ENCODE measurements around the gene CCNL1.

The CCNL1 gene

DNA sequence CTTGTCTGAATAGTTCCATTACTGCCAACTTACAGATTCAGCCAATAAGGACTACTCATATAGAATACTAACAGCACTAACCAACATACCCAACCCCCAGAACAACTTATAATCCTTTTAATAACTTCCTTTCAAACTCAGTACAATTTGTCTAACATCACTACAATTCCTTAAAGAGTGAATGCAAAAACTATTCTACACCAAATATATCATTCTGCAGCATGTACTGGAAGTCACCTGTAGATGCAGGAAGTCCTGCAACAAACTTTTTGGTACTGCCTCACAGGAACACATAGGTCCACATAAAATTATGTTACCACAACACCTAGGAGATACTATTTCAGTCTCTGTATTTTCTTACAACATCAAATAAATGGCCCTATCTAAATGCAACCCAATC lies 2.1 kb downstream of the CCNL1 start:
- peak overlapping the region; percentile 96 to 100 for H3K9ac ChIP-seq (ENCODE audit: low read depth in 1 of 2, low read length in 2 of 2)
- H3K4me1 ChIP-seq (ENCODE audit: control insufficient read depth in 1 of 2, insufficient read depth in 2 of 2, low read length in 2 of 2), result peaks cover 46 to 62% of the 10 kb centered on the region in 2 donors
- no peaks in the 10 kb centered on the region for H3K9me3 ChIP-seq (ENCODE audit: control insufficient read depth in 1 of 2, low read length in 2 of 2)
- peaks cover 24 to 46% of the 10 kb centered on the region in 2 donors for H3K36me3 ChIP-seq (ENCODE audit: control insufficient read depth in 1 of 2, insufficient read depth in 2 of 2, low read length in 2 of 2)
- H3K27me3 ChIP-seq (ENCODE audit: control insufficient read depth in 1 of 2, insufficient read depth in 2 of 2, low read length in 2 of 2), result no peaks in the 10 kb centered on the region
- H3K27ac ChIP-seq (ENCODE audit: low read depth, low read length), result no peak overlapping the region
- H3K4me3 ChIP-seq (ENCODE audit: low read depth in 1 of 2, low read length in 2 of 2), result peak overlapping the region; percentile 80 to 88

DNA sequence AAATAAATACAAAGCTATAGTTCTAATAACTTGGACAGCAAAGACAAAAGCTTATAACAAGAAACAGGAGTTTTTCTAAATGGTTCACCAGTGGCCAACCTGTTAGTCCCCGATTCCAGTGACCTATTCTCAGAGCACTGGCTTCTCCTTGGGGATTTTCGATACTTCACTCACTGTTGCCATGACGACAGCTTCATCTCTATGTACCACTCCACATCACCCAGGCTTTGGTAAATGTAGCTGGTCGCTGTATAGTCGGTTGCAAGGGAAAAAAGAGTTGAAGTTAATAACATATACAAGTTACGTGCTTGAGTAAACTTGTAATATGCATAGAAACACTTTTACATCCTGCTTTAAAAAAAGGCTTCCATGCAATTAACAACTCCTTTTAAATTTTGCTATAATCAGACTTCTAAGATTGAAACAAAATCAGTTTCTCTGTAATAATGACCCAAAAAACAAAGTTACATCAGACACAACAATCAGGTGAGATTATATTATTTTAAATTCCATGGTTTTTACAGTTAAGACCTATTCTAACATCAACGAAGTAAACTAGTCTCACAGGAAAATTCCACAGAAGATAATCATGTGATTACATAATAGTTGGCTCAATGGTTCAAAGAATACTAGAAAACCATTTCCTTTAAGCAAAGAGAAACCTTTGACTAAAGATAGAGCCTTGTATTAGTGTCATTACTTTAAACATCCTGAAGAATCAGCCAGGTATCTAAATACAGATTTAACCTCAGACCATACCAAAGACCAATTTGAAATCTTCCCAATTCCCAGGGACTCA lies 2.9 kb downstream of the CCNL1 start:
- H3K4me1 ChIP-seq (ENCODE audit: control insufficient read depth in 1 of 2, insufficient read depth in 2 of 2, low read length in 2 of 2), result peaks cover 46 to 62% of the 10 kb centered on the region in 2 donors
- H3K27me3 ChIP-seq (ENCODE audit: control insufficient read depth in 1 of 2, insufficient read depth in 2 of 2, low read length in 2 of 2), result no peaks in the 10 kb centered on the region
- H3K9ac ChIP-seq (ENCODE audit: low read depth in 1 of 2, low read length in 2 of 2), result peak overlapping the region in 1 of 2 donors; percentile 96
- H3K36me3 ChIP-seq (ENCODE audit: control insufficient read depth in 1 of 2, insufficient read depth in 2 of 2, low read length in 2 of 2), result peaks cover 28 to 54% of the 10 kb centered on the region in 2 donors
- H3K9me3 ChIP-seq (ENCODE audit: control insufficient read depth in 1 of 2, low read length in 2 of 2), result no peaks in the 10 kb centered on the region
- peak overlapping the region; percentile 80 to 88 for H3K4me3 ChIP-seq (ENCODE audit: low read depth in 1 of 2, low read length in 2 of 2)
- H3K27ac ChIP-seq (ENCODE audit: low read depth, low read length), result no peak overlapping the region

DNA sequence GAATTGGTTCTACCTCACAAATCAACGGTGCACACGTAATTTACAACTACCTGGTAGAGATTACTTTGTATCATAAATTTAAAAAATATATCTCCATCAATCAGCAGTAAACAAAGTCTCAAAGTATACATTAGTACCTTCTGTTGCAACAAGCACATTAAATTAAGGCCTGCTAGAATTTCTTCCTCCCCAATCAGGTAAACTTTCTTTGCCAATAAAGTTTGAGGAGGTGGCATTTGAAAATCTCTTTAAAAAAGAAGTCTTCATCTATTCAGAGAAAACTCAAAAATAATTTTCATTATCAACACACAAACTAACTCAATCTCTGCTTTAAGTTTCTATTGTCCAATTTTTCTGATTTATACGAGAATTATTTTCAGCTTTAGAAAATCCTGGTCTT lies 4.4 kb downstream of the CCNL1 start:
- H3K27me3 ChIP-seq (ENCODE audit: control insufficient read depth in 1 of 2, insufficient read depth in 2 of 2, low read length in 2 of 2), result no peaks in the 10 kb centered on the region
- no peaks in the 10 kb centered on the region for H3K9me3 ChIP-seq (ENCODE audit: control insufficient read depth in 1 of 2, low read length in 2 of 2)
- peak overlapping the region; percentile 16 to 53 for H3K4me3 ChIP-seq (ENCODE audit: low read depth in 1 of 2, low read length in 2 of 2)
- peak overlapping the region in 1 of 2 donors; percentile 9 for H3K9ac ChIP-seq (ENCODE audit: low read depth in 1 of 2, low read length in 2 of 2)
- peaks cover 42 to 69% of the 10 kb centered on the region in 2 donors for H3K36me3 ChIP-seq (ENCODE audit: control insufficient read depth in 1 of 2, insufficient read depth in 2 of 2, low read length in 2 of 2)
- peaks cover 40 to 56% of the 10 kb centered on the region in 2 donors for H3K4me1 ChIP-seq (ENCODE audit: control insufficient read depth in 1 of 2, insufficient read depth in 2 of 2, low read length in 2 of 2)
- H3K27ac ChIP-seq (ENCODE audit: low read depth, low read length), result no peak overlapping the region

DNA sequence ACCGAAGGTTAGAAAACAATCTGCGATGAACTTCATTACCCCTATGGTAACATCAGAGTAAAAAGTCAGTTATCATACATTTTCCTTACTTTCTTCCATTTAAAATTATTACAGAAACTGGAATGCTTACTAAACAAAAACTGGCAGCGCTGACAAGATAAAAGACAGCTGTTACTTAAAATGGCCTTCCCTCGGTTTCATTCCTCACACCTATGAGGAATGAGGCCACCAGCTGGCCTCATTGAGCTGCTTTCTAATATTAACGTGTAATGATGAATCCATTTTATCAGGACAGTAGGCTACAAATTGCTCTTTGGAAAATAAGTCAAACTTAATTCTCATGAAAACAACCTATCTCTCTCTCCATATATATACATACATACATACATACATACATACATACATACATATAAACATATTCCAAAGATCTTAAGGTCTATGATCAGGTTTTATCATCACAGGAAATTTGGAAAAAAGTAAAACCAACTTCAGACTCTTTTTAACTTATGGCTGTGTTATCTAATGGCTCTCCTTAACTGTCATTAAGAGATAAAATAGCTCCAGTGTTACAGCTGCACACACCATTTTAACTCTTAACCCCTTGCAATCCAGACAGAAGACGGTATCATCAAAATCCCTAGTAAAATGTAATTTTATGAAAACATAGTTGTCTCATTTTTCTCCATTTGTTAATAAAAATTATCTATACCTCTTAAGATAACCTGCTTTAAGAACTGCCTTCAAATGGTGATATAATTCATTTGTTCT lies 5.2 kb downstream of the CCNL1 start:
- Histone ChIP-seq H3K27me3 (ENCODE audit: control insufficient read depth in 1 of 2, insufficient read depth in 2 of 2, low read length in 2 of 2) (no peaks in the 10 kb centered on the region), H3K9me3 (ENCODE audit: control insufficient read depth in 1 of 2, low read length in 2 of 2) (no peaks in the 10 kb centered on the region), H3K4me3 (ENCODE audit: low read depth in 1 of 2, low read length in 2 of 2) (peak overlapping the region; percentile 34 to 53), H3K4me1 (ENCODE audit: control insufficient read depth in 1 of 2, insufficient read depth in 2 of 2, low read length in 2 of 2) (peaks cover 40 to 51% of the 10 kb centered on the region in 2 donors), H3K27ac (ENCODE audit: low read depth, low read length) (no peak overlapping the region), H3K9ac (ENCODE audit: low read depth in 1 of 2, low read length in 2 of 2) (peak overlapping the region in 1 of 2 donors; percentile 9), H3K36me3 (ENCODE audit: control insufficient read depth in 1 of 2, insufficient read depth in 2 of 2, low read length in 2 of 2) (peaks cover 47 to 77% of the 10 kb centered on the region in 2 donors)

DNA sequence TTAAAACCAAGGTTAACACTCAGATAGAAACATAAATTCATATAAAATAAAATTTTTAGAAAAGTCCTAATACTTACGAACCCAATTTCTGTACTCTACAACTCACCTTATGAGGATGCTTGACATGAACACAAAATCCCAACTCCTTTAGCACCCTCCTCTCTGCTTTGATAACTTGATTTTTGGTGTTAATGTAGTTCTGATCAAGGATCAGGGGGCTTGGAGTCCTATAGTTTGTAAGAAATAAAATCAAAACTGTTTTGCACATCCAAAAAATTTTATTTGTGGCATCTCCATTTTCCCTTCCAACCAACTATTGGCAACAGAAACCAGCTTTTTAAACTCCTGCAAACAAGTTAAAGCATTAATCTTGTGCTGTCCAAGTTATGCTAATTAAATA lies 7.0 kb downstream of the CCNL1 start:
- H3K4me1 ChIP-seq (ENCODE audit: control insufficient read depth in 1 of 2, insufficient read depth in 2 of 2, low read length in 2 of 2), result peaks cover 35 to 40% of the 10 kb centered on the region in 2 donors
- H3K27me3 ChIP-seq (ENCODE audit: control insufficient read depth in 1 of 2, insufficient read depth in 2 of 2, low read length in 2 of 2), result no peaks in the 10 kb centered on the region
- peaks cover 61 to 87% of the 10 kb centered on the region in 2 donors for H3K36me3 ChIP-seq (ENCODE audit: control insufficient read depth in 1 of 2, insufficient read depth in 2 of 2, low read length in 2 of 2)
- no peak overlapping the region for H3K4me3 ChIP-seq (ENCODE audit: low read depth in 1 of 2, low read length in 2 of 2)
- H3K27ac ChIP-seq (ENCODE audit: low read depth, low read length), result no peak overlapping the region
- no peak overlapping the region for H3K9ac ChIP-seq (ENCODE audit: low read depth in 1 of 2, low read length in 2 of 2)
- no peaks in the 10 kb centered on the region for H3K9me3 ChIP-seq (ENCODE audit: control insufficient read depth in 1 of 2, low read length in 2 of 2)

DNA sequence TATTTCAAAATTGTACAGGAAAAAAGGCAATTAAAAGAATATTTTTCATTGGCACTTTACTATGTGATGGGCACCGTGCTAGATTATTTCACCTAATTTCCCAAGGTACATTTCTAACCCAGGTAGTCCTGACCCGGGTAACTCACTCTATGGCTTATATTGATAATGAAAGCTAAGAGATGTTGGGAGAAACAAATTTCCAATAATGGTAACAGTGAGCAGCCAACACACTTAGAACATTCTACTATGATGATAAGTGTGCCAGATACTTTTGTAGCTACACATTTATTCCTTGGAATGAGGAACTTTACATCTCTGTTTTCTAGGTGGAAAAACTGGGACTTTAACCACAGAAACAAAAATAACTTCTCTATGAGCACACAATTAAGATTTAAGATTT lies 7.5 kb downstream of the CCNL1 start:
- Histone ChIP-seq H3K27ac (ENCODE audit: low read depth, low read length) (no peak overlapping the region), H3K9me3 (ENCODE audit: control insufficient read depth in 1 of 2, low read length in 2 of 2) (no peaks in the 10 kb centered on the region), H3K36me3 (ENCODE audit: control insufficient read depth in 1 of 2, insufficient read depth in 2 of 2, low read length in 2 of 2) (peaks cover 60 to 84% of the 10 kb centered on the region in 2 donors), H3K4me1 (ENCODE audit: control insufficient read depth in 1 of 2, insufficient read depth in 2 of 2, low read length in 2 of 2) (peaks cover 30 to 35% of the 10 kb centered on the region in 2 donors), H3K9ac (ENCODE audit: low read depth in 1 of 2, low read length in 2 of 2) (no peak overlapping the region), H3K4me3 (ENCODE audit: low read depth in 1 of 2, low read length in 2 of 2) (no peak overlapping the region), H3K27me3 (ENCODE audit: control insufficient read depth in 1 of 2, insufficient read depth in 2 of 2, low read length in 2 of 2) (no peaks in the 10 kb centered on the region)

DNA sequence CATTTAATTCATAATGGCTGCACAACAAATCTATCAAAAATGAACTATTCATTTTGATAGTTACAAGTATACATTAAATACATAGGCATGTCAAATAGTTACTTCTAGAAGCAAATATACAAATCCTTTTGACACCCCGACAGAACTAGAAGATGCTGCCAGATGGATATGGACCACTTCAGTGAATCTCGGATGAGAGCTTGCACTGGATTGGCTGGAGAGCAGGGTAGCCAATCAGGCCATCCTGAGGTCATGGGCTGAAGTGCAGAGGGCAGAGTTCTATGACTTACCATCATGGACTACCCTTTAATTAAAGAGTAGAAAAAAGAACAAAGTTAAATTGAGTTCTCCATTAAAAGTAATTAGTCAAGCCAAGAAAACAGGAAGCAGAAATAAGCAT lies 8.3 kb downstream of the CCNL1 start:
- Histone ChIP-seq H3K27me3 (ENCODE audit: control insufficient read depth in 1 of 2, insufficient read depth in 2 of 2, low read length in 2 of 2) (no peaks in the 10 kb centered on the region), H3K9me3 (ENCODE audit: control insufficient read depth in 1 of 2, low read length in 2 of 2) (no peaks in the 10 kb centered on the region), H3K9ac (ENCODE audit: low read depth in 1 of 2, low read length in 2 of 2) (no peak overlapping the region), H3K4me1 (ENCODE audit: control insufficient read depth in 1 of 2, insufficient read depth in 2 of 2, low read length in 2 of 2) (peaks cover 22 to 30% of the 10 kb centered on the region in 2 donors), H3K36me3 (ENCODE audit: control insufficient read depth in 1 of 2, insufficient read depth in 2 of 2, low read length in 2 of 2) (peaks cover 61 to 87% of the 10 kb centered on the region in 2 donors), H3K27ac (ENCODE audit: low read depth, low read length) (no peak overlapping the region), H3K4me3 (ENCODE audit: low read depth in 1 of 2, low read length in 2 of 2) (no peak overlapping the region)

DNA sequence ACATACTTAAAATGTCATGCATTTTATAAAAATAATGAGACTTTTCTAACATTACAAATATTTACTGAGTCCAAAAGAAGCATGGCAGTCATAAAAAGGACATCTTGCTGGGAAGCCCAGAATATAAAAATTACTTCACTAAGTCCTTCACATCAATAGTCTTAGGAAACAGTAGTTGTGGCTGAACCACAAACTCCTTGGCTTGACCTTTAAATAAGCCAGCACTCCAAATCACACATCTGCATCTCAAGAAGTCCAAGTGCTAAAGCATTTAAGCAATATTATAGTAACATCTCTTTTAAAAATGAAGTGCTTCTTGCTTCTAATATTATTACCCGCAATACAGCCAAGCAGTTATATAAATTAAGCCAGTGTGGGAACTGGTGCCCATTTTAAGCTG lies 8.8 kb downstream of the CCNL1 start:
- Histone ChIP-seq H3K4me1 (ENCODE audit: control insufficient read depth in 1 of 2, insufficient read depth in 2 of 2, low read length in 2 of 2) (peaks cover 18 to 25% of the 10 kb centered on the region in 2 donors), H3K27ac (ENCODE audit: low read depth, low read length) (no peak overlapping the region), H3K9me3 (ENCODE audit: control insufficient read depth in 1 of 2, low read length in 2 of 2) (no peaks in the 10 kb centered on the region), H3K9ac (ENCODE audit: low read depth in 1 of 2, low read length in 2 of 2) (no peak overlapping the region), H3K27me3 (ENCODE audit: control insufficient read depth in 1 of 2, insufficient read depth in 2 of 2, low read length in 2 of 2) (no peaks in the 10 kb centered on the region), H3K4me3 (ENCODE audit: low read depth in 1 of 2, low read length in 2 of 2) (no peak overlapping the region), H3K36me3 (ENCODE audit: control insufficient read depth in 1 of 2, insufficient read depth in 2 of 2, low read length in 2 of 2) (peaks cover 57 to 87% of the 10 kb centered on the region in 2 donors)

DNA sequence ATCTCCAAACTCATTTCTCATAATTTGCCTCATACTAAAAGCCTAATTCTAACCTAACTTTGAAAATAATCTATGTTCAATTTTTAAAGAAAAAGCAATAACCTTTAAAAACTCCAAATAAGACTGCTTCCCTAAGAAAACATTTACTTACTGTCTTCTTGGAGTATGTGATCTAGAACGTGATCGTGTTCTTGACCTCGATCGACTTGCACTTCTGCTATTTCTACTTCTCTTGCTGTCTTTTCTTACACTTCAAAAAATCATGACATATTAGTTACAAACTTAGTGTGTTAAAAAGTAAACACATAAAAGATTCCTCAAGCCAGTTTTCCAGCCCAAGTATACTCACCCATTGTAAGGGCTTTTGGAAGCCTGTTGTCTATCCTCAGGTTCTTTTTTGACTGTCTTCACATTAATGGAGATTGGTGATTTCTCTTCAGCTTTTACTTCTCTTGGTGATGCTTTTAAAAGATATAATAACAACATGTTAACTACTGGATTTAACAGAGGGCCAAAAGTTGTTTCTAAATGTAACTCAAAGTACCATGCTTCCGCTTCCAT lies 10.7 kb downstream of the CCNL1 start:
- Histone ChIP-seq H3K36me3 (ENCODE audit: control insufficient read depth in 1 of 2, insufficient read depth in 2 of 2, low read length in 2 of 2) (peaks cover 52 to 94% of the 10 kb centered on the region in 2 donors), H3K27ac (ENCODE audit: low read depth, low read length) (no peak overlapping the region), H3K4me3 (ENCODE audit: low read depth in 1 of 2, low read length in 2 of 2) (no peak overlapping the region), H3K9ac (ENCODE audit: low read depth in 1 of 2, low read length in 2 of 2) (no peak overlapping the region), H3K27me3 (ENCODE audit: control insufficient read depth in 1 of 2, insufficient read depth in 2 of 2, low read length in 2 of 2) (no peaks in the 10 kb centered on the region), H3K9me3 (ENCODE audit: control insufficient read depth in 1 of 2, low read length in 2 of 2) (no peaks in the 10 kb centered on the region), H3K4me1 (ENCODE audit: control insufficient read depth in 1 of 2, insufficient read depth in 2 of 2, low read length in 2 of 2) (peaks cover 3 to 7% of the 10 kb centered on the region in 2 donors)

All from duodenal mucosa (tissue), 2 donors.